8988T (cell line): Measurements from ENCODE around the gene CAMK1D.
A peak's percentile ranks its signal among the peaks of the same experiment; 100 is the strongest.
"Not testable (repeated sequence)": the region's sequence is repeated elsewhere in the genome, so short reads cannot be mapped to it uniquely, and the experiment has no call there.

Source experiments
- DNase-seq: peaks from one replicate; pipeline ENCODE4 v3.0.0; 2011

The CAMK1D gene

GRCh38 chr10:12348870-12349628, at the start of gene CAMK1D:
TSS of gene CAMK1D (plus strand) at chr10:12349547.
- DNase-seq = peak; percentile 64

DNA sequence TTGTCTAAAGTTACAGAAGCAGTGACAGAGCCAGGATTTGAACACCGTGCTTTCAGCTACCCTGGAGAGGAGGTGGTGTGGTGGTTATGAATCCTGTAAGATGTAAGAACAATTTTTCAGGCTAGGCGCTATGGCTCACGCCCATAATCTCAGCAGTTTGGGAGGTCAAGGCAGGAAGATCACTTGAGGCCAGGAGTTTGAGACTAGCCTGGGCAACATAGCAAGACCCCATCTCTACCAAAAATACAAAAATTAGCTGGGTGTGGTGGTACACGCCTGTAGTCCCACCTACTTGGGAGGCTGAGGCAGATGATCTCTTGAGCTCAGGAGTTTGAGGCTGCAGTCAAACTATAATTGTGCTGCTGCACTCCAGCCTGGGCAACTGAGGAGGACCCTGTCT, 48.3 kb upstream of the CAMK1D start:
- DNase-seq = not testable (repeated sequence)

DNA sequence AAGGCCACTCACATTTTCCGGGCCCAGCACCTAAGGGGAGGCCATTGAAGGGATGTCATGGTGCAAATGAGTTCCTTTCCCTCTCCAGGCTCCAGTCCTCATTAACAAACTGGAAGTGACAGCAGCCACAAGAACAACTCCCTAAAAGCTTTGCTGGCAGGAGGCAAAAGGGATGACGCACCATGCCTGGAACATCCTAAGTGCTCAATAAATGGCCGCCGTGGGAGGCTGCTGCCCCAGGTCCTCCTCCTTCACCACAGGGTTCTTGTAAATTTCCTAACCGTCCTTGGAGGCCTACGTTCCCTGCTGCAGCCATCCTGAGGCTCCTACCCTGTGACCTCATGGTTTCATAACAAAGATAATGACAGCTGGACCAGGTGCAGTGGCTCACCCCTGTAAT, 41.3 kb upstream of the CAMK1D start:
- DNase-seq = no peak

- DNase-seq = no peak
Measured at GRCh38 chr10:12308736-12309375, 40.5 kb upstream of the CAMK1D start.

GRCh38 chr10:12309783-12310182, 39.6 kb upstream of the CAMK1D start:
- DNase-seq = not testable (repeated sequence)

DNA sequence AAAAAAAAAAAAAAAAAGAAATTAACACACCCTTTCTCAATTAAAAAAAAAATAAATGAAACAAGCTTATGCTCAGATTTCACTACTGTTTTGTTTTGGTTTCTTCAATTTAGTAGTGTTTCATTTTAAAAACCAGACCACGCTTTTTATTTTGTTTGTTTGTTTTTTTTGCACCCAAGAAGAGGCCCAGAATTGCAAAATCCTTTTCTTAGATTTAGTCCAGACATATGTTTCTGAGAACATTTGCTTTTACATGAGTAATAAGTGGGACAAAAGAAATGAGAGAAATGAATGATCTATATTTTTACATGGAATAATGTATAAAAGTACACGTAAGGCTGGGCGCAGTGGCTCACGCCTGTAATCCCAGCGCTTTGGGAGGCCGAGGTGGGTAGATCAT, 34.5 kb upstream of the CAMK1D start:
- no peak for DNase-seq

- no peak for DNase-seq
Measured at GRCh38 chr10:12319076-12319475, 30.3 kb upstream of the CAMK1D start.

DNA sequence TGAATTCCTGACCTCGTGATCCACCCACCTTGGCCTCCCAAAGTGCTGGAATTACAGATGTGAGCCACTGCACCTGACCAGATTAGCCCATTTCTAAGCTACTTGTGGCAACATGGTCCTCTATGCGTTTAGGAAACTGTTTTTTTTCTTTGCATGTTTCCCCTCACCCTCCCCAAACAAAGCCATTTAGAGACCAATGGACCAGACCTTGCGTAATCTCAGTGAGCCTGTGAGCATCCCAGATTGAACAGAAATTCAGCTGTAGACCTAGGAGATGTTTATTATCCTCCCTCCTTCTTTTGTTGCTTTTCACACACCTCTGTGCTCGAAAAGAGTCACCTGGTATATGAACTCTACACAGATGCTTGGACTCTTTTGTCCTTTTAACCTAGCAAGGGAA, 28.5 kb upstream of the CAMK1D start:
- DNase-seq = no peak

DNA sequence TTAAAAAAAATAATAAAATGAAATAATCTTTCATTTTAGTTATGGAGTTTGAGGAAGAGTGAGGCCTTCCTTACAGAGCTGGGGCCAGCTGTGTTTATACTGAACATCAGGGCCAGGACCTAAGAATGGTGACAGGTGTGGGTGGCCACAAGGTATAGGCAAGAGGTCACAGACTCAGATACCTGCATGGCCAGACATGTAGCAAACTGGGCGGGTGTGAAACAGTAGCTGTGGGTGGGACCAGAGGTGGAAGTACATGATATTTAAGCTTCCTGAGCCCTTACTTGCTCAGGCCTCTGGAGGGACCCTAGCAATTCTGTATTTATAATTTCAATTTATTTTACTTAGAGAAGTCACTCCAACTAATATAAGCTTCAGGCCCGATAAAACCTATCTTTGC, 27.7 kb upstream of the CAMK1D start:
- no peak for DNase-seq

GRCh38 chr10:12322583-12323131, 26.7 kb upstream of the CAMK1D start:
- no peak for DNase-seq

- no peak for DNase-seq
Measured at GRCh38 chr10:12324530-12324929, 24.8 kb upstream of the CAMK1D start.

DNA sequence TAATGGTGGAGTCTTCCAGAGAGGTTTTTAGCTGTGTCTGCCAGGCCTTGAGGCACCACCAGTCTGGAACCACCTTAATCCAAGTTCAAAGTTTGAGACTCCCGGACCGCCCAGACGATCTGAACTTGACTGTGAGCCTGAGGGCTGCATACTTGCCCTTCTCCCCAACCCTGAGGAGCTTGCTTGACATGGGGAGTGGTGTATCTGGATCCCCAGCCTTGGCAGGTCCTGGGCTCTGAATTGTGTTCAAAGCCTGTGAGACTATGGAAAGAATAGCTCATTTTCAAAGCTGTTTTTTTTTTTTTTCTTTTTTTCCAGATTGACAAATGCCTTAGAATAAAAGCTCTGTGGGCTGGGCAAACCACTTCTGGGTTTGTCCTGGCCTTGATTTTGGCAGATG, 22.3 kb upstream of the CAMK1D start:
- DNase-seq = no peak

GRCh38 chr10:12327476-12327875, 21.9 kb upstream of the CAMK1D start:
- no peak for DNase-seq

DNA sequence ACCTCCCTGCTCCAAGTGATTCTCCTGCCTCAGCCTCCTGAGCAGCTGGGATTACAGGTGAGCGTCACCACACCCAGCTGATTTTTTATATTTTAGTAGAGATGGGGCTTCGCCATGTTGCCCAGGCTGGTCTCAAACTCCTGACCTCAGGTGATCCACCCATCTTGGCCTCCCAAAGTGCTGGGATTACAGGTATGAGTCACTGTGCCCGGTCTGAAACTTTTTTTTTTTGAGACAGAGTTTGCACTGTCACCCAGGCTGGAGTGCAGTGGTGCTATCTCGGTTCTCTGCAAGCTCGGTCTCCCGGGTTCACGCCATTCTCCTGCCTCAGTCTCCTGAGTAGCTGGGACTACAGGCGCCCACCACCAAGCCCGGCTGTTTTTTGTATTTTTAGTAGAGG, 21.0 kb upstream of the CAMK1D start:
- not testable (repeated sequence) for DNase-seq

DNA sequence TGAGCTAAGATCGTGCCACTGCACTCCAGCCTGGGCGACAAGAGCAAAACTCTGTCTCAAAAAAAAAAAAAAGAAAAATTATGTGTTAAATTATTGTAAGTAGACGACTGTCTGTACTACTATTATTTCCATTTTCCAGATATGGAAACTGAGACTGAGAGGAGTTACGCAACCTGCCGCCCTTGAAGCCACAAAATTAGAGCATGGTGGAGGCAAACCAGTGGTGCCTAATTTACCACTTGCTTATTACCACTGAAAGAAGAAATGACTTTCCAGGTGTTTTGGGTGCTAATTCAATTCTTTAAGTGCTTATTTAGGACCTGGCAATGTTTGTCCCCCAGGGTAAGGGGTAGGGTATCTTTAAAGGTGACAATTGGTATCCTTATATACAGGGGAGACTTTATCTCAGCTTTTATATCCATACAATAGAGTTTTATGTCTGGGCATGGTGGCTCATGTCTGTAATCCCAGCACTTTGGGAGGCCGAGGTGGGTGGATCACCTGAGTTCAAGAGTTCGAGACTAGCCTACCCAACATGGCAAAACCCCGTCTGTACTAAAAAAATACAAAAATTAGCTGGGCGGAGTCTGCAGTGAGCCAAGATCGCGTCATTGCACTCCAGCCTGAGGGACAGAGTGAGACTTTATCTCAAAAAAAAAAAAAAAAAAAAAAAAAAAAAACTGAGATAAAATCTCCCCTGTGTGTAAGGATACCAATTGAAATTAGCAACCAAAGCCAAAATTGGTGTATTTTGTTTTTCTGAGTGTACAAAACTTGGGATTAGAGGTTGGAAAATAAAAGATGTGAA, 16.6 kb upstream of the CAMK1D start:
- no peak for DNase-seq

DNA sequence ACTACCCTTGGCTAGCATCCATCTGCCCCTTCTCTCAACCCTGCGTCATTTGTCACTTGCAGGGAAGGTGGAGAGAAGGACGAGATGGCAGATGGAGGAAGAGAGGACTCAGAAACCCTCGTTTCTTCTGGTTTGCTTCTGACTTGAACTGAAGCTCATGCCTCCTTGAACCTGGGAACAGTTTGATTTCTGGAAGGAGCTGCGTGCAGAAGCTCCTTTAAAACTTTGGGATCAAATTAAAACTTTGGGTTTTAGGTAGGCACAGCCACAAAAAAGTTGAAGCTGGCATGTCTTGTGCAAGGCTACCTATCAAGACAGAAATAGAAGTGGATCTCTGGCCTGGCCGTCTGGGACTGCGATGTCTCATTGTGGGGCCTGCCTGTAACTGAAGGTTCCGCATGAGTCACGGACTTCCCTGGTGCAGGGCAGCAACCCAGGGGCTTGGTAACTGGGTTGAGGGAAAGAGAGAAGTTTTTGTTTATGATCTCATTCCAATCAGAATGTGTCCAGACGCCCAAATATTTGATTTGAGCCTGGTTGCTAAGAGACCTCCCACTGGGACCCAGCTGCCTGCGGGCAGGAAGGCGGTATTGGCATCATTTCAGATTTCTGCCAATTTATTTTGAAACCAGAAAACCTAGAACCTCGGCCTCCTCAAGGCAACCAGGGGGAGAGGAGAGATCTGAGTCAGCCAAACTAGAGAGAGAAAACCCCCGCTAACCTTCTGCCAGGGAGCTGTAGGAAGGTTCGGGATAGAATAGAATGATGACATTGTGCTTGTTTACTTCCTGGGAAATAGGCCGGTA, 15.8 kb upstream of the CAMK1D start:
- DNase-seq = peak; percentile 66

DNA sequence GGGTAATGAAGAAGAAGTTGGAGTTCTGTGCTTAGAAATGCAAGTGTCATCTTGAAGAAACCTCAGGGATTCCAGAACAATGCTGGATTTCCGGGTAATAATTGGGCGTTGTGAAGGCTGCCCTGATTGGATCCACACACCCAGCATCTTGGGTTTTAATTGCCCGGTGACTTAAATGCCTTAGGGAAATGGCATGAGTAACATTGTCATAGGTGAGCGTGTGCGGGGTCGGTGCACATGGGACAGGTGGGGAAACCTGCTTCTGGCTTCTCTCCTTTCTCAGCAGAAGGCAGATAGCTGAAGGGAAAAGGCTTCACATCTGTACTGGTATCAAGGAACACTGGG, 15.2 kb upstream of the CAMK1D start:
- no peak for DNase-seq

GRCh38 chr10:12335169-12335568, 14.2 kb upstream of the CAMK1D start:
- DNase-seq = not testable (repeated sequence)

- DNase-seq = no peak
Measured at GRCh38 chr10:12337453-12338372, 11.6 kb upstream of the CAMK1D start.

GRCh38 chr10:12338981-12339380, 10.4 kb upstream of the CAMK1D start:
- no peak for DNase-seq

DNA sequence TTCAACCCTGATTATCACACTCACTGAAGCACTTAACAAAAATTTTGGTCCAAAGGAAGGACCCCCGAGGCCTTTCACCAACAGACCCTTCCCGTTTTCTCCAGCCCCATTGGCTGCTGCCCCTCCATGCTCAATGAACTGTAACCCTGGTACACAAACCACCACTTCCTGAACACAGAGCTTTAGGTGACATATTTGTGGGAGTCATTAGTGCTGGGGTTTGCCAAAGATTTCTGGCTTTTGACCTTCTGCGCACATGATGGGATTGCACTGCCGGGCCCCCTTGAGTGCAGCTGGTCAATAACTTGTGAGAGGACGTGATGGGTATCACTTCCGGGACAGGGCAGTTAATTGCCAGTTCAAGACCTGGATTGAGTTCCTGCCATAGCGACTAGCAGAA, 9.0 kb upstream of the CAMK1D start:
- no peak for DNase-seq

GRCh38 chr10:12340937-12341336, 8.4 kb upstream of the CAMK1D start:
- DNase-seq = no peak
